GM19238 (cell line): ENCODE data around the gene FAT2.

Experiments used
- DNase-seq: peaks from one replicate; pipeline ENCODE4 v3.0.0; 2011; ENCODE audit warnings: low spot score; ENCODE audit not compliant: insufficient read length

FAT2 gene

GRCh38 chr5:151557951-151558350 is 33.2 kb downstream of the FAT2 start:
- no peak for DNase-seq

GRCh38 chr5:151557466-151557865 is 33.7 kb downstream of the FAT2 start:
- DNase-seq, result no peak

DNA sequence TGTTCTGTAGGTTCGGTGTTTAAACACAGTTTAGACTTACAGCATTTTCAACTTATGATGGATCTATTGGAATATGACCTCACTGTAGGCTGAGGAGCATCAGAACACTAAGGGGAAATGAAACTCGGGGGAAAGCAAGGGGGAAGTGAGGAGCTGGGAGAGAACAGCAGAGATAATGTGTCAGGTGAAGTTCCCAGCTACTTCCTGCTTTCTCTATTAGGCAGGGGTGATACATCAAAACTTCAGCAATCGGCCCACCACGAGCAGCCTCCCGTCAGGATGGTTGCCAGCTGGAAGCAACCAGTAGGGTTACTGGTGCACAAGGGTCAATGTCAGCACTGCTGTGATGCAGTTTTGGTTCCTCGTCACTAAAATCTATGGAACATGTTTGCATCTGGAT is 34.3 kb downstream of the FAT2 start:
- no peak for DNase-seq

- DNase-seq, result no peak
Observed at GRCh38 chr5:151555760-151556576, 35.2 kb downstream of the FAT2 start.

GRCh38 chr5:151553695-151554094 is 37.4 kb downstream of the FAT2 start:
- no peak for DNase-seq

- no peak for DNase-seq
Observed at GRCh38 chr5:151553130-151553670, 37.9 kb downstream of the FAT2 start.

GRCh38 chr5:151551985-151552384 is 39.1 kb downstream of the FAT2 start:
- no peak for DNase-seq

DNA sequence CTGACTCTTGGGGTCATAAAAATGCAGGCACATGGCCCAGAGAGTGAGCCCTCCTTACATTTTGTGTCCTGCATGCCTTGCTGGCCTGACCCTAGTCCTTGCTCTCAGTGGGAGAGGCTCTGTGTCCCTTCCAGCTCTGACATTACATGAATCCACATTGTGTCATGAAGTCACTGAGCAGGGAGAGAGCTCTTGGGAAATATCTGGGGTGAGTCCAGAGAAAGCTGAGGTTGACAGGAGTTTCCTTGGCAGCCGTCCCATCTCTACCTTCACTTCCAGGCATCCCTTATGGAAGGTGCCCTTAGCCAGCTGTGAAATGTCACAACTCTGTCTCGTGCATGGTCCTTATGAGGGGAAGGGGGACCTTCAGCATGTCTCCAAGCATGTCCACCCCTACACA is 41.0 kb downstream of the FAT2 start:
- DNase-seq, result no peak

DNA sequence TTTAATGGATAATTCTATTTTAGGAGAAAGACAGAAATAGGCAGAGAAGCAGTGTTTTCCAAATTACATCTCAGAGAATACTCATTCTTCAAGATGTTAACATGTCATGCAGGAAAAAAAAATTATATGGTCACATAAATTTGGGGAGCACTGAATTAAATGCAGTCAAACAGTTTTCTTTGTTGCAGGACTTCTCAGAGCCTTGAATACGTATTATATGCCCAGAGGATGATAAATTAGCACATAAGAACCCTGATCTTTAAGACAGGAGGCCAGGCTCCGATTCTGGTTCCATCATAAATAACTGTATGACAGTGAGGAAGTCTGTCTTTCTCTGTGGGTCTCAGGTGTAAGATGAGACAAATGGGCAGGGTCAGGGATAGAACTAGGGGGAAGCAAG is 41.4 kb downstream of the FAT2 start:
- DNase-seq, result no peak

GRCh38 chr5:151547364-151547763 is 43.8 kb downstream of the FAT2 start:
- no peak for DNase-seq

DNA sequence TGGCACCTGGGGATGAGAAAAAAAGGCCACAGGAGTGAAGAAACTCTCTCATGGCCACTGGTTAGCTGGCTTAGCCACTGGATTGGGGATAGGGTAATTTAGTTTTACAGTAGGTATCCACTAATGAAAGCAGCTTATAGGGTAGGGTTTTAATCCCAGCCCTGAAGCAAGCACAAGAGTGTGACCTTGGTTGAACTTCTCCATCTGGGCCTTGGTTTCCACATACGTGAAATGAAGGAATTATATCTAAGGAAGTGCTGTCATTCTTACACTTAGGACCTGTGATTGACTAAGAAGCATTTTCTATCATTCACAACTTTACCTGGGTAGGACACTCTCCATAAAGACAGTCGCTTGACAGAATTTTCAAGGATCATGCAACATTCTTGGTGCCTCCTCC is 49.6 kb downstream of the FAT2 start:
- DNase-seq, result no peak
